Tibial nerve (tissue), 3 donors: ENCODE results near the gene GSTP1.

ENCODE experiments used
- CTCF ChIP-seq, 5 experiments: fragments of 200-600 bp in 3 of 5; fragments of 450-650 bp in 2 of 5; sonication (generic) in 3 of 5; IDR thresholded peaks; one replicate each; pipeline ENCODE4 v1.5.1; 2016 to 2019; ENCODE audit warnings: antibody characterized with exemption in 5 of 5, mild to moderate bottlenecking in 3 of 5, moderate library complexity in 2 of 5
- POLR2A ChIP-seq, 2 donors: fragments of 450-650 bp; IDR thresholded peaks; one replicate each; pipeline ENCODE4 v1.6.1; 2017; ENCODE audit warnings: antibody characterized with exemption in 2 of 2, mild to moderate bottlenecking in 2 of 2, moderate library complexity in 2 of 2

- no peak for TF ChIP-seq POLR2A (IDR thresholded peaks at IDR 0.05)
- TF ChIP-seq CTCF (IDR thresholded peaks at IDR 0.05): no peak
Observed at GRCh38 chr11:67594480-67594879, 10.9 kb downstream of the GSTP1 start.
